Stomach (tissue), 4 donors: Measurements from ENCODE around the gene CRTC3.

Experiments
- CTCF ChIP-seq, 7 experiments: fragments of 450-650 bp in 4 of 7; fragments of 200-600 bp in 3 of 7; sonication (generic) in 3 of 7; IDR thresholded peaks; one replicate each; pipeline ENCODE4 v1.5.1; 2016 to 2019; ENCODE audit warnings: antibody characterized with exemption in 7 of 7, control low read depth in 2 of 7, mild to moderate bottlenecking in 1 of 7
- EP300 ChIP-seq: sonication (generic); formaldehyde crosslinking; IDR thresholded peaks from one replicate; pipeline ENCODE4 v1.6.1; 2017; ENCODE audit warnings: antibody characterized with exemption
- POLR2A ChIP-seq, 4 donors: fragments of 450-650 bp; IDR thresholded peaks; one replicate each; pipeline ENCODE4 v1.6.1; 2016; ENCODE audit warnings: antibody characterized with exemption in 4 of 4, control low read depth in 2 of 4, mild to moderate bottlenecking in 1 of 4, moderate library complexity in 1 of 4
- POLR2AphosphoS5 ChIP-seq, 3 donors: sonication (generic); formaldehyde crosslinking; IDR thresholded peaks; one replicate each; pipeline ENCODE4 v1.6.1; 2016; ENCODE audit warnings: antibody characterized with exemption in 3 of 3

- TF ChIP-seq POLR2A (IDR thresholded peaks at IDR 0.05) (no peak), CTCF (IDR thresholded peaks at IDR 0.05) (no peak), POLR2AphosphoS5 (IDR thresholded peaks at IDR 0.05) (no peak), EP300 (no peak)
Measured at GRCh38 chr15:90654233-90655136, 124.8 kb downstream of the CRTC3 start.
